ENCODE measurements around the gene RTRAF. TPM values are rescaled to one million over a fixed set of nuclear protein-coding genes. Genes with fewer than 3 reads are reported as not detected.
A peak's percentile ranks its signal among the peaks of the same experiment; 100 is the strongest.

RTRAF gene
- total RNA-seq, 2 donors from 2014 or later, result 75.4 to 80.7 TPM

GRCh38 chr14:52002542-52002941 lies 13.2 kb downstream of the RTRAF start:
- DNase-seq (ENCODE audit: low spot score), result no peak
- H3K36me3 ChIP-seq, result peaks cover 81% of the 10 kb centered on the region
- peaks cover 0 to 45% of the 10 kb centered on the region in 2 donors for H3K4me1 ChIP-seq
- H3K27me3 ChIP-seq, result no peaks in the 10 kb centered on the region
- H3K9me3 ChIP-seq, result no peaks in the 10 kb centered on the region
- no peak overlapping the region for H3K4me3 ChIP-seq
- TF ChIP-seq CTCF (IDR thresholded peaks at IDR 0.05), result no peak
- H3K27ac ChIP-seq, result peak overlapping the region; percentile 56 to 72

DNA sequence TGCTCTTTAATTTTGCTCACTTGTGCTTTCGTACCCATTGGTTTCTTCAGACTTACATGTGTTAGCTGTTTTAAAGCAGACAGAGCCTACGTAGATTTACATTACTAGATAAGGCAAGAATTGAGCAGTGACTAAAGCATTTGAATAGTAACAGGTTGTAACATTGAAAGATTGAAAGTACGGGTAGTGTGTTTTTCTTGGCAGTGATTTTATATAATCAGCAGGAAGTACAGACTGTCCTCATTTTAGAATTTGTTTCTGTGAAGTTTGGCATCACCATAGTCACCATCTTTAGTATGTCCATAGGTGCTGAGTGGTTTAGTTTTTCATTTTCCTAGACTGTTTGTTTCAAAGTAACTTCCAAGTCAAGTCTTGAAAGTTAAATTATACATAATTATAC lies 14.0 kb downstream of the RTRAF start:
- Histone ChIP-seq H3K36me3 (peaks cover 82% of the 10 kb centered on the region), H3K27me3 (no peaks in the 10 kb centered on the region), H3K4me1 (peaks cover 0 to 45% of the 10 kb centered on the region in 2 donors), H3K9me3 (no peaks in the 10 kb centered on the region), H3K4me3 (no peak overlapping the region), H3K27ac (peak overlapping the region; percentile 56 to 72)
- no peak for DNase-seq (ENCODE audit: low spot score)
- no peak for TF ChIP-seq CTCF (IDR thresholded peaks at IDR 0.05)

DNA sequence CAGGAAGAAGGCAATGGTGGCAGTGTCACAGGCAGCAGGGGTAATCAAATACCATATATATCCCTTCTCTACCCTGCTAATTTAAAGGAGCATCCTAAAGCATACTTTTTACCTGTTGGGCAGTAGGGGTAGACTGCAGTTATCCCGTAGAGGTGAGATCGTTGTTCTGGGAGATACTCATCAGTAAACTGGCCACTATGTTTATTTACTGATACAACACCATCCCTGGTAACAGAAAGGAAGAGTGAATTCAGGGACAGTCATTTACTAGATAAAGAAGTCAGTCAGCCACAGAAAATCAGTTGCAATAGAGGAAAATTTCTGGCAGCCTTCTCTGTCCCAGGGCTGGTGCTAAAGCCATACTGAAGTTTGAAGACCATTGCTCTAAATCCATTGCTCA lies 16.3 kb downstream of the RTRAF start:
- H3K9me3 ChIP-seq, result no peaks in the 10 kb centered on the region
- H3K36me3 ChIP-seq, result peaks cover 92% of the 10 kb centered on the region
- peak overlapping the region; percentile 41 to 50 for H3K27ac ChIP-seq
- H3K4me3 ChIP-seq, result no peak overlapping the region
- TF ChIP-seq CTCF (IDR thresholded peaks at IDR 0.05), result no peak
- H3K4me1 ChIP-seq, result peaks cover 0 to 40% of the 10 kb centered on the region in 2 donors
- no peaks in the 10 kb centered on the region for H3K27me3 ChIP-seq
- no peak for DNase-seq (ENCODE audit: low spot score)

GRCh38 chr14:52006361-52006760 lies 17.0 kb downstream of the RTRAF start:
- Histone ChIP-seq H3K36me3 (peaks cover 92% of the 10 kb centered on the region), H3K4me3 (no peak overlapping the region), H3K4me1 (peaks cover 0 to 39% of the 10 kb centered on the region in 2 donors), H3K9me3 (no peaks in the 10 kb centered on the region), H3K27me3 (no peaks in the 10 kb centered on the region), H3K27ac (peak overlapping the region; percentile 17 to 50)
- TF ChIP-seq CTCF (IDR thresholded peaks at IDR 0.05), result no peak
- no peak for DNase-seq (ENCODE audit: low spot score)

DNA sequence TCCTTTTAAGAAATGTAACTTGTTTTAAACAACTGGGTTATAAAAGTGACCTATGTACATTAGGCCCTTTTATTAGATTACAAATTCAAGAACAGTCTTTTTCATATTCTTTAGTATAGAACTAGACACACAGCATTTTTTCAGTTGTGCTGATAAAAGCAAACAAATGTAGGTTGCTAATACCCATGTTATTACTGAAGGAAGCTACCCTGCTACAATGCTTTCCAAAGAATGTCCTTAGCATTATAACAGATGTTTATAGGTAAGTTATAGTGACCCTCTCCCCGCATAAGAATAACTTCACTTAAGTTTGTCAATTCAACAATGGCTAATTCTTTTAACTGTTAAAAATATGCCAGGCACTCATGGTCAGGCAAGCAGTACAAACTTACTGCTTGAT lies 17.9 kb downstream of the RTRAF start:
- H3K4me3 ChIP-seq, result no peak overlapping the region
- H3K36me3 ChIP-seq, result peaks cover 88% of the 10 kb centered on the region
- H3K4me1 ChIP-seq, result peaks cover 0 to 45% of the 10 kb centered on the region in 2 donors
- no peaks in the 10 kb centered on the region for H3K9me3 ChIP-seq
- H3K27me3 ChIP-seq, result no peaks in the 10 kb centered on the region
- H3K27ac ChIP-seq, result no peak overlapping the region
- TF ChIP-seq CTCF (IDR thresholded peaks at IDR 0.05), result no peak
- no peak for DNase-seq (ENCODE audit: low spot score)

- Histone ChIP-seq H3K9me3 (no peaks in the 10 kb centered on the region), H3K4me3 (no peak overlapping the region), H3K4me1 (peaks cover 0 to 45% of the 10 kb centered on the region in 2 donors), H3K36me3 (peaks cover 83% of the 10 kb centered on the region), H3K27ac (no peak overlapping the region), H3K27me3 (no peaks in the 10 kb centered on the region)
- DNase-seq (ENCODE audit: low spot score), result no peak
- no peak for TF ChIP-seq CTCF (IDR thresholded peaks at IDR 0.05)
Observed at GRCh38 chr14:52007637-52008036, 18.3 kb downstream of the RTRAF start.

Measured in right atrium auricular region (tissue), 2 donors.